ENCODE data around the gene CNTNAP5.

CNTNAP5 gene

DNA sequence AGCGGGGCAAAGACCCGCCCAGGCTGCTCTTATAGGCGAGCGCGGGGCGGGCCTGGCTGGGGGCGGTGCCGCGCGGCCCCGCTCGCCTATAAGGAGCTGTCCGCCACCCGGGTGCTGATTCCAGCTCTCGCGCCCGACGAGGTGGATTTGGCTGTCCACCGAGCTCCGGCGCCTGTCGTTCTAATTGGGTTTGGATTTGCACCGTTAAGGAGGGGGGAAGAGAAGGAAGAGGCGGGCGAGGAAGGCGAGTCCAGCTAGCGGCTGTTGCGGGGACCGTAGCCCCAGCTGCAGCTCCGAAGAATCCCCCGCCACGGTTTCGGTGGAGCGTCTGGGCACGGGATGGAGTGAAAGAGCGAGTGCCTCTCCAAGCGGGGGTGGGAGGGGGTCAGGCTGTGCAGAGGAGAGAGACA lies at the start of gene CNTNAP5:
TSS of gene CNTNAP5 (plus strand) at position 117 of the 410 bp plus-strand sequence. CDS start 364 bp downstream, outside the sequence.
- DNase-seq: no peak

DNA sequence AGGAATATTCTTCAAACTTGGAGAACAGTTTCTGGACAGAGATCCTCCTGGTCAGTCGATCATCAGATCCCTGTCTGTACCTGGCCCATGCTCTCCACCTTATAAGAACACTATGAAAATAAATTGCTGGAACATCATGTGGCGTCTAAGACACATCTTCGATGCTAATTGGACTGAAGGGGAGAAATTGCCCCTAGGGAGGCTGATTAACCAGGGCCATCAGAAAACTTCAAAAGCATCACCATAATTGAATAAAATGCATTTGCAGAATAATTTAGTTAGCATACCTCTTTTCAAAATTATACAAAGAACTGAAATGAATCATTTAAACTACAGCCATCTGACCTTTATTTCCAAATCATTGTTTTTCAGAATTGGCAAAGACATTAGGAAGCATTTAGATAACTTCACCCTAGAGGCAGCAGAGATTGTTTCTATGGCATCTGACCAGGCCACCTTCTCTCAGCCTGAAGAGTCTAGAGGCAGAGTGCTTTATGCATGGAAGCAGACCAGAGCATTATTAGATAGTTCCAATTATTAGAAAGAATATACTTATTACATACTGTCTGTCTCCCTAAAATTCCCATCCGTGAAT lies 48.9 kb upstream of the CNTNAP5 start:
- no peak for DNase-seq

DNA sequence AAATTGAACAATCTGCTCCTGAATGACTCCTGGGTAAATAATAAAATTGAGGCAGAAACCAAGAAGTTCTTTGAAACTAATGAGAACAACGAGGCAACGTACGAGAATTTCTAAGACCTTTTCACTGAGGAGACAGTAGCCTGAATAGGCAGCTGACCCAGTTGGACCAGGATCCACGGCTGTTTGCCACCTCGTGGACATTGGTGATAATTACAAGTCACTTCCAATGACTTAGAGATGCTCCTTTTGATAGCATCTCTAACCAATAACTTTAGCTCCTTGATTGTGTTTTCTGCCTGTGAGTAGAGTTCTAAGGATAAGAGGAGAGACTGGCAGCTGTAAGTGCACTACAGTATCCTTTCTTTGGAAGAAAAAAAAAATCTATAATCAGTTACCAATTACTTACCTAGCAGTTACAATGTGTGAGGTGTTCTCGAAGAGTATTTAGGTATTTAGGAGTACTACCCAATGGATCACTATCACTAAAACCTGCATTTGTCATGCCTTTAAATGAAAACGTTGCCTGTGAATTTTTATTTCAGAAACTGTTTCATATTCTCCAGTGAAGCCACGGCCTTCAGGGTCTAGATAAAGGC lies 31.3 kb upstream of the CNTNAP5 start:
- no peak for DNase-seq

DNA sequence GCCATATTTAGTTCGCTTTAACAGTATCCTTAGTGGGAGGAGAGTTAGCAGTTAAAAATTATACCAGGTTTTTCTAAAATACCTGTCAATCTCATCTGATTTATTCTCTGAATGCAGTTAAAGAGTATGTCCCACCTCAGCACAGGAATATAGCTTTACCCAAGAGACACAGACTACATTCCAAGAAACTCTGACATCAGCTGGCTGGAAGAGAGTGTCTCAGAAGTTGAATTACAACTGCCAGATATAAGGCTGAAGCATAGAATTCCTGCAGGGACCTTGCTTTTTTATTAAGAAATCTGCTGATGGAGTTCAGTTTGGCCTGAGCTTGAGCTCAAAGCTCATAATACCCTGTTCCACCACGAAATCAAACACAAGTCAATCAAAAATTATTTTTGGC lies 25.4 kb upstream of the CNTNAP5 start:
- no peak for DNase-seq

DNA sequence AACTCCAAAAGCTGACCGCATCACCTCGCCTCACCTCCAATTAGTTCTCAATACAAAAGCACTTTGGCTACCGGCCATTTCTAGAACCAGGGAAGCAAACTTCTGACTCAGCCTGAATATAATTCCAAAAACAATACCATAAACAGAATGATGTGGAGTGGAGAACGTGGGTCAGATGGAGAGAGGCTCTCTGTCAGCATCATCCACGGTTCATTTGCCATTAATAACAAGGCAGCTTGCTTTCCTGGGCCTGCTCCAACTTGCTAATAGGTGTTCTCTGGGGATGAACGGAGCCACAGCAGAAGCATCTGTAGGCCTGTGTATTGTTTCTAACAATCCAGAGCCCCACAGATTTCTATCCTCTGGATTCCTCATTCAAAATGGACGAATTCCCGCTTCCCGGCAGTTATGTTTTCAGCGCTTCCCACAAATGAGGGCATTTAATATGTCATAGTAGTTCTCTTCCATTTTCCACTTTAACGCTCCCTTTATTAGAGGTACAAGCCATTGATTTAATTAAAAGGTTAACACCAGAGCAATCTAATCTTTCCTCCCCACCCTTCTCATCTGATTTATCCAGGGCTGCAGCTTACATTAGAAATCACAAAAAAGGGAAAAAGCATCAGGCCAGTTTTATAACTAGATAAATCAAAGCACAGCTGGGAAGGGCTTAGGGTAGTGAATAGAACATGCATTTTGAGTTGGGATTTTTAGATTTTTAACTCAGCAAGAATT lies 23.2 kb upstream of the CNTNAP5 start:
- no peak for DNase-seq

DNA sequence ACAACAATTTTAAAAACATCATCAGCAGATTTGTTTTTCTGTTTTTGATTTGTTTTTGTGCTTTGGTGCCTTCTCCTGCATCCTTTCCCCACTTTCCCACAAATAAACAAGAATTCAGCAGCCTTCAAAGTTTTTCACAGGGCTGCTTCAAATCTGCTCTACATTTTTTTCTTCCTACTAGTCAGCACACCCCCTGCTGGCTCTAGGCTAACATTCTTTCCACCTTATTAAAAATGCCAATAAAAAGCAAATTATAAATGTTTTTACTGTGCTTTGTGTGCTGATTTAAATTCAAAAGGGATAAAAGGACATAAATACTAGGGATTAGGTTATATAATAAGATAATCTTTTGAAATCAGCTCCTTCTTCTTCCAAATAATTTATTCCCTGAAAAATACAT lies 6.2 kb upstream of the CNTNAP5 start:
- no peak for DNase-seq

DNA sequence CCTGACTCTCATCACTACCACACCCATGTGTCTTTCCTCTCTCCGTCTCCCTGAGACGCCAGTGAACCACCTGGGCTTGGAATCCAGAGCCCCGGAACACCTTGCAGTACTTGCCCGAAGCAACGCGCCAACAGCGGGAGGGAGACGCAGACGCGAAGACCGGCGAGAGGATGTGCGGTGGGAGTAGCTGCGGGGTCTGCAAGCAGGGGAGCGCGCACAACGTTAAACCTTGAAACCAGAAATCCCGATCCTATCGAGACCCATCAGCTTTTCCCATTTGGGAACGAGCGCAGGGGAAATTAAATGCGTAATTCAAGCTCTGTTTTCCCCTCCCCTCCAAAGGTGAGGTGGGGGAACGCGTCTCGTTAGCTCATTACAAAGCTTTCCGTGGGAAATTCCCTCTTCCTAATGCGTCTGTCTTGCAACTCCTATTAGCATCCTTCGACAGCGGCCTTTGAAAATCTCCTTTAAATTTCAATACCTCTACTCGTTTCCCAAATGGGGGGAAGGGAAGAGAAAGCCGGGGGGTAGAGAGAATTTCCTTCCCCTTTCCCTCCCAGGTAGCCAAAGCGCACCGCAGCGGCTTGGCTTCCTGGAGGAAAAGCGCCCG lies 421 bp upstream of the CNTNAP5 start:
- DNase-seq: no peak

DNA sequence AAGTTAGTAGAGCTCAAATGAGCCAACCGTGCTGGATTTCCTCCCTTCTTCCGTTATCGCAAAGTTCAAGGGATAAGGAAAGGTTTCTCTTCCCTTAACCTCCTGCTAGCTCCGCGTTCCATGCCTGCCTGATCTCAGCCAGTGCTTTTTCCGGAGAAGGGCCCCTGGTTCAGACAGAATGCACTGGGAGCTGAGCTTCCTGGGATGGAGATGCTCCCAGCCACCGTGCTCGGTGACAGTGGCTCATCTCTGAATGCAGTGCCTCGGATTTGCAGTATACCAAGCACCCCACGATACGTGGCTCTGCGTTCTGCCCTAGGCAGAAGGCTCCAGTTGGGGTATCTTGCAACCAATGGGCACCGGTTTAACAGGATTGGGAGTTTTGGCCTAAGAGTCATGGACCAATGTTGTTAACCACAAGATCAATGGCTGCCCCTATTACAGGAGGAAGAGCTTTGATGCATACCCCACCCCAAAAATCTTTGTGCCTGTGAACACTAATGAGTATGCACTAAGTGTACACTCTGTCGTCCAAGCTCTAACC lies 876 bp downstream of the CNTNAP5 start:
- DNase-seq: no peak

DNA sequence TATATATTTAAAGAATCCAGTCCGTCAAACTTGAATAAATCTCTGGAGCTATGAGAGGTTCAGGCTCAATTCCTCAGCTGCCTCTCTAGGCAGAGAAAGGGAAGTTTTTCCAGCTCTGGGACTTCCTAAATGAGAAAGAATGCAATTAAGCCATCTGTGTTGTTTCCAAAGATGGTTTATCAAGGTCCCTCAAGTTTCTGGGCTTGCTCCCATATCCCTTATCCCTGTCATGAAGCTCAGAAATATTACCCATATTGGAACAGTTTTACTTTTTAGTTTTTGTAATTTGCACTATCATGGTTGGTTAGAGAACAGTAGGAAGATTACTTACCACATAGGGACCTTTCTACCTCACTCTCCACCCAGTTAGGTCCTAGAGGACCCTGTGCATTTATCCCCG lies 1.4 kb downstream of the CNTNAP5 start:
- no peak for DNase-seq

DNA sequence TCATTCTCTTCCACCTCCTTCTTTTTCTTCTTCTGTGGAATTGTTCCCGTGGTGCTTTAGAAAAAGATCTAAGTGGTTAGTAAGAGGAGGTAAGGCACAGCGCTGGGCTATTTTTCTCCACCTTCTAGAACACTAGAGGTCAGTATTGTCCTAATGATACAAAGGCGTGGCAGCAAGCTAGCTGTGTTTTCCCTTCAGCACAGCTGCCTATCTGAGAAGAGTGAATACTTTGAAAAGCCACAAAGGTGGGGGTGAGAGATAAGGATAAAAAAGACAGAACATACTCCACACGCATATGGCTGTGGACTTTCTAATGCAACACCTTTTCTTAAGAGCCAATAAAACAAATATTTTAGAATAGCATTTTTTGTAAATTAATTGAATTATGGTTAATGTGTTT lies 2.1 kb downstream of the CNTNAP5 start:
- DNase-seq: no peak

DNA sequence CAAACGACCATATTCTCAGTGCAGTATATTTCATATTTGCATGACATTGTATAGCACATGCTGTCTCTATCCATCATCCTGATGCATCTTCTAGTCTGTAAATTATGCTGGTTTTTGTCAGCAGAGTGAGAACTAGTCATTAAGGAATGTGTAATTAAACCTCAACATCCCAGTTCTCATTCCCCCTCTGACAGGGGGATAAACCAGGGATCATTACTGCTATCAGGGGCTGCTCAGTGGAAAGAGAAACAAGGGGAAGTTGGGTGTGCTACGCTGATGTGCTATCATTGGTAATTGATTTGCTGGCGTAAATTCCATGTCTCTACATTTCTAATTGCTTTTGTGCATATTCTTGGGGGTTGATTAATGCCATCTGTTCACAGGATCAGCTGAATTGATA lies 7.7 kb downstream of the CNTNAP5 start:
- no peak for DNase-seq

DNA sequence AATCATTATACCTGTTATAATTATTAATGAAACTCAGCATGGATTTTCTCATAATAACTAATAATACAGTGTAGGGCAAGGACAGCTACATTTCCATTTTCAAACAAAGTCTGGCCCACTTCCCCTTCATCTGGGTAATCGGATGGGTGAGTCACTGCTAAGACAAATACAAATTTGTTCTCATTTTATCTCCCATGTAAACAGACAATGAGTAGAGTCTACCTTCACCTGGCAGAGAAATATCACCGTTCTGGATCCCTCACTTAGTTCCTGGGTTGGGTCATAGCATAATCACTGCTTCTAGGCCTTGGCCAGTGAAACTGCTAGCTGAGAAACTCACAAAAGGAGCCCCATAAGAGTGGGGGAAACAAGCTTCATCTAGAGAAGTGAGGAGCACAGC lies 9.2 kb downstream of the CNTNAP5 start:
- no peak for DNase-seq

DNA sequence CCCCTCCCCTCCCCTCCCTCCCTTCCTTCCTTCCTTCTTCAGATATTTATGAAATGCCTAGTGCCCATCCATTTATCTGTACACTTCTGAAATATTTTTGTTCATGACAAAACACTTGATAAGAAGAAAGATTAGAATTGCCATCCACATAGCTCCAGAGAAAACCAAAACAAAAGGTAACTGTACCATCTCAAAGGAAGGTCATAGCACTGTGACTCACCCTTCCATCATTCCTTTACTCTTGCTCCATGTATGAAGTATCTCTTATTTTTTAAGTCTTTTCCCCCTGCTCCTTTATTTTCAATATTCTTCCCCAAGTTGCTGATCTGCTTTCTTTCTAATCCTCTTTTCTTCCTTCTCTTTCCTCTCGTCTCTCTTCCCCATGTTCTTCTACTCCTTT lies 9.9 kb downstream of the CNTNAP5 start:
- no peak for DNase-seq

DNA sequence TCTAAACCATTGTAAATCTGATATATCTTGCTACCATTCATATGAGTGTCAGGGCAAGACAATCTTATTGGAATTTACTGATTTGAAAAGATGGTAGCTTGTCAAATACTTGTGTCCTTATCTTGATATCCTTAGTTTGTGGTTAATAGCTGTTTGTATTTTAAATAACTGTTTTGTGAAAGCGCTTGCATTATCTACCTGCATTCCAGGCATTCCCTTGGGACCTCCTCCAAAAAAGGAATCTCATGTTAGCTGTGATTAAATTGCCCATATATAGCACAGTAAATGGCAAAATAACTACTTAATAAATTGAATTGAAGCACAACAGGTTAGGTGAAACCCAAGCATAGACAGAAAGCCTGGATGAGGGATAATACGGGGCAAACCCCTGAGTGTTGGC lies 13.9 kb downstream of the CNTNAP5 start:
- DNase-seq: no peak

DNA sequence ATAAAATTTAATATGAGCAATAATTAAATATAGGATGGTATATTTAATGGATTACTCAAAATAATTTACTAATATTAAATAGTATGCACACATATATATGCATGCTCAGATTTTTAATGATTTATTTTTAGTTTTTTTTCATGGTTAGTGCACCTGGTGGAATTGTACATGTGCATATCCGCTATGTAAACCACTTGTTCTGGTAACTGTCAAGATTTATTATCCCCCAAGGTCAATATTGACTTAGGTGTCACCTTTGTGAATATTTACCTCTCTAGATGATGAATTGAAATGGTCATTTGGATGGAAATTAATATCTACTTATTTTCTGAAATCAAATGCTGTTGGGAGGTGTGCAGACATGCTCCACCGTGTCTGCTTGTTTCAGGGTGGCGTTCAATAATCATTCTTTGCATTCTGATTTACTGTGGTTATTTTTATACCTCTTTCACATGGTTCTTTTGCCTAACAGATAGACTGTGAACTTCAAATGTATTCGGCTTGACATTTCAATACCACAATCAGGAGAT lies 14.7 kb downstream of the CNTNAP5 start:
- DNase-seq: no peak

DNA sequence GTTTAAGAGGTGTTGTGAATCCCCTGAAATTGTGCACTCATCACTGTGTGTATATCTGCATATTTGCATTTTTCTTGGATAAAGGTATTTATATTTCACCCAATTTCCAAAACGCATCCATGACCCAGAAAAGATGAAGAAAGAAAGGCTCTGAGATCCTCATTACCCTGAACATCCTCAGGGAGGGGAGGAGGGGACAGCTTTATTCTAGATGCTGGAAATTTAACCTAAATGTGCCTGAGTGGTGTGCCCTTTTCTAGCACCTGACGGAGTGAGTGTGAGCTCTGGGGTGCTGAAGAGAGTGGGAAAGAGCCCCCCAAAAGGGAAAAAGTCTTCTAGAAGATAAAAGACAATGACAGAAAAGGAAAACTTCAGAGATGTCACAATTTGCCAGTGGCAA lies 20.8 kb downstream of the CNTNAP5 start:
- DNase-seq: no peak

DNA sequence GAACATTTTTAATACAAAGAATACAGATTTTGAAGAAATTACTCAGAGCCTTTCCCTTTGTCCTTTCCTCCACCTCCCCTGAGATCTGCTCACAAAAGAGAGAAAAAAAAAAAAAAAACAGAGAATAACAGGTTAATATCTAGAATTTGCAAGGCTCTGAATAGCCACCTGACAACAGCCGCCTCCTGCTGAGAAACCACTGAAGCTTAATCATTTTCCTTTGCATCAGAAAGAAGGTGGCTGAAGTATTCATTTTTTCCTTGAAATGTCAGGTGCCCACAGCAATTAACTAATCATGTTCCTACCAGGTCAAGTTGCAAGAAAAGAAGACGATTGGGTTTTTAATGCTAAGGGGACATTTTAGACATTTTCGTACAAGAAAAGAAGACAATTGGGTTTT lies 21.2 kb downstream of the CNTNAP5 start:
- no peak for DNase-seq

DNA sequence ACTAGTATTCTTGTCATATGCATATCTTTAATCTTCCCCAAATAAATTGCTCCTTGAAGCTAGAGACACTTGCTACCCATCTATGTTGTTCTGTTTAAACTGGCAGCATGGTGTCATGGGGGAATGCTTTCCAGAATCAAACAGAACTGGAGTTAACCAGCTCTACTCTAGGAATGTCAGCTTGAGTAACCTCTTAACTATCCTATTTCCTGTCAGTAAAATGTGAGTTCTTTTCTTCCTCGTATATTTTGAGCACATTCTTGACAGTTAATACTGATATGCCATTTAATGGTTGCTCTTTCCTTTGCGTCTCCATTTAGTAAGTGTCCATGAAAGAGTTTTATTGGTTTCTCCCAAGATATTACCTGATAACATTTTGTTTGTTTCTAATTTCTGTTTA lies 23.0 kb downstream of the CNTNAP5 start:
- no peak for DNase-seq

DNA sequence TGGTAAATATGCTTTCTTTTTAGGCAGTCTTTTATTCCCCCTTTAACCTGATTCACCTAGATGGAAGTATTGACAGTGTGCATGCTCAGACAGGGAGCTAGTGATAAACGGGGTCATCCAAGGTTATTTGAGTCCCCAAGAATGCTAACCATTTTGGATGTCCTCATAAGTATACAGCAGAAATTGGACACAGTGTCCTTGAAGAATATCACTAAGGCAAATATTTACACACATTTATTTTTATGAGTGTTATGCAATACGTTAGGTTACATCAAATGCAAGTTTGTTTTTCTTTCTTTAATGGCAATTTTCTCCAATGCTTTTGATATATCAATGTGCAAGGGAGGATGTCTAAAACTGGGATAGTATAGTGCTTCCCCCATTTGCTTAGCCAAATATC lies 23.6 kb downstream of the CNTNAP5 start:
- no peak for DNase-seq

DNA sequence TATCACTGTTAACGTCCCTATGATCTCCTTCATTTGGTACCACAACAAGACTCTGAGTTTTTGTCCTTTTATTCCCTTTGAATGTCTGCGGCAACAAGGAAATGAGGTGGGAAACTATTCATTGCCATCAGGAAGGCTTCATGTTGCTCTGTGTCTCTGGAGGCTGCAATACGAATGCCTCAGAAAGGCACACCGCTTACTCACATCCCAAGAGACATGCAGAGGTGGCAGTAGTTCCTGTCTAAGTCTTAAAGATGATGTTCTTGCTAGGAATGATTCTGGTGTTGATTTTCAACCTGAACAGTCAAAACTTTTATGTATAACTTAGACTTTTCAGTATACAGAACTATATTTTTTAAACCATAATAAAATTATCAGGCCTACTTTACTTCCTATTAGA lies 24.0 kb downstream of the CNTNAP5 start:
- DNase-seq: no peak

DNA sequence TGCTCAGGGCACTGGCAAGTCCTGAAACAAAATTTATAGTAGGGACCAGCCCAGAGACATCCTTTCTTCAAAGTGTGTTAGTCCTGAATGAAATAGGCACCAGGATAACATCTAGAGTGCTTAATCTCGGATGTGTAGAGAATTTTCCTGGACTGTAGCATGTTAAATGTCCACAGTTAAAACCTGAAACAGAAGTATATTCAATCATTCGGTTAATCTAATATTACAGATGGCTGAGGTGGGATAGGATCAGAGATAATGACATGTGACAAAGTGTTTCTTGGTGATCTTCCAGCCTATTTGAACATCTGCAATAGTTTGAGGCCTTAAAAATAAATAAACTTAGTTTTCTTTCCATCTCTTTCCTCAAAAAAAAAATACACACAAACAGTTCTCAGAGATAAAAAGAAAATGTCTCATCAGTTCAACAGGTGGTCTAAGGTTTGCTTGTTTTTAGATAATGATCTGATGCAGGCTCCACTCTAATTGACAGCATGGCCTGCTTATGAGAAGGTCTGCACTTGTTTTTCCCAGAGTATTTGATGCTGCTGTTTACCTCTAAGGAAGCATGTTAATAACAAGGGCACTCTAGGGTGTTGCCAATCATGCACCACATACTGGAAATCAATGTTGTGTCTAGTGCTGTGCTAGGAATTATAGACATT lies 25.9 kb downstream of the CNTNAP5 start:
- no peak for DNase-seq

DNA sequence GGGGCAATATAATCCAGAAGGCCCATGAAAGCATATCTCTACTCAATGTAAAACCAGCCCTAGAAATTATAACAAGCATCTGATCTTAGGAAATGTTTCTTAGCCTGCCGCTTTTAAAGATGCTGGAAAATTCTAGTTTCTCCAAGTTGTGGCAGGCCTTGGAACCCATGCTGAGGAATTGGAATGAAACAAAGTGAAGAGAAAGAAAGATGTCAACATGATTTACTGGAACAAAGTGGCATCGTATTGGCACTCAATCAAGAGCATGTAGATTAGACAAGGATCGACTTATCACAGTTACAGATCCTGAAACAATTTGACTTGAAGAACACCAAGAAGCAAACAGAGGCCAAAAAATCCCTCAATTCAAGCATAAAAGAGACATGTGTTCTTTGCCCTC lies 28.7 kb downstream of the CNTNAP5 start:
- DNase-seq: no peak

DNA sequence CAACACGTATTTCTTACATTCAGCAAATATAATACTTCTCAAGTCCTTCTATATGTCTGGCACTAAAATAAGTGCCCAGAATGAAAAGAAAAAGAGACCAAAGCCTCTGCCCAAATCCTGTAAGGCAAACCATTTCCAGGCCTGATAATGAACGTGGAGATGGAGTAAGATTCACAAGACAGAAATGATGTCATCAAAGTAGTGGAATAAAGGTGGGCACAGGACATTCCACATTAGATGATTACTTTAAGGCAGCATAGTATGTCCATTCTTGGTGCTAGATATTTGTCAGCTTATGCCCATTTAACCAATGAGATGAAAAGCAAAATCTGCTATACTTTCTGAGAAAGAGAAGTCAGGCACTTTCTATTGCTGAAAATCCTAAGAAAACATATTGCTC lies 38.5 kb downstream of the CNTNAP5 start:
- no peak for DNase-seq

All from NK-92 treated with Interleukin-12 subunit alpha and Interleukin-12 subunit beta, amount 100 ng/mL, for 24 hours (cell line).